Heart right ventricle (tissue), 16 donors: Measurements from ENCODE around the gene RGS16. TPM values are rescaled to one million over a fixed set of nuclear protein-coding genes. Genes with fewer than 3 reads are reported as not detected.
A peak's percentile ranks its signal among the peaks of the same experiment; 100 is the strongest.

Experiments
- ATAC-seq, 8 donors: fragments of 200-7000 bp; cut with Tn5 transposase; one replicate each; pipeline ENCODE4 v1.9.1; 2020; ENCODE audit warnings: mild to moderate bottlenecking in 8 of 8, moderate library complexity in 8 of 8, moderate number of reproducible peaks in 1 of 8
- DNase-seq, 2 donors: peaks; one replicate each; pipeline ENCODE4 v3.0.0-alpha.2; 2020
- H3K27ac ChIP-seq, 10 donors: fragments of 200-600 bp; sonication (generic) in 2 of 10; one replicate each; pipeline versions ENCODE4 v1.5.0 to v1.8.0; 2020 to 2022; ENCODE audit warnings: mild to moderate bottlenecking in 3 of 10
- H3K27me3 ChIP-seq, 7 donors: fragments of 200-600 bp; one replicate each; pipeline ENCODE4 v1.8.0; 2021 to 2022; ENCODE audit warnings: mild to moderate bottlenecking in 2 of 7
- H3K36me3 ChIP-seq, 9 donors: fragments of 200-600 bp; sonication (generic) in 1 of 9; one replicate each; pipeline versions ENCODE4 v1.5.0 to v1.8.0; 2020 to 2022; ENCODE audit warnings: mild to moderate bottlenecking in 2 of 9
- H3K4me1 ChIP-seq, 9 donors: fragments of 200-600 bp; sonication (generic) in 1 of 9; one replicate each; pipeline versions ENCODE4 v1.5.0 to v1.8.0; 2020 to 2022; ENCODE audit warnings: mild to moderate bottlenecking in 4 of 9
- H3K4me3 ChIP-seq, 10 donors: fragments of 200-600 bp; sonication (generic) in 2 of 10; one replicate each; pipeline versions ENCODE4 v1.5.0 to v1.8.0; 2020 to 2022; ENCODE audit warnings: mild to moderate bottlenecking in 7 of 10, moderate library complexity in 2 of 10
- H3K9me3 ChIP-seq, 11 donors: fragments of 200-600 bp in 10 of 11; sonication (generic) in 2 of 11; one replicate each; pipeline versions ENCODE4 v1.5.0 to v1.8.0; 2013 to 2022; ENCODE audit warnings: mild to moderate bottlenecking in 2 of 11, control low read depth in 1 of 11, moderate library complexity in 1 of 11
- CTCF ChIP-seq, 9 donors: fragments of 200-600 bp; sonication (generic) in 2 of 9; IDR thresholded peaks; one replicate each; pipeline versions ENCODE4 v1.5.0 to v1.8.0; 2021 to 2022; ENCODE audit warnings: antibody characterized with exemption in 9 of 9, mild to moderate bottlenecking in 5 of 9, moderate library complexity in 1 of 9
- WGBS, 2 donors: extraction: QIAGEN DNeasy Blood & Tissue Kit; methylation state at CpG; one replicate each; pipeline ENCODE4 v1.1.7; 2013; ENCODE audit warnings: inconsistent platforms in 1 of 2; 5-methylcytosine and 5-hydroxymethylcytosine counted together
- intact Hi-C, 10 donors: fragments of 100-400 bp; cut with DNase I; formaldehyde crosslinking; loops; one replicate each; pipeline versions ENCODE4 v1.11.1 to v1.14.2; 2022
- polyA plus RNA-seq, 2 donors: library from polyadenylated mRNA; stranded (reverse); fragments of 200-250 nt; gene quantifications; one replicate each; pipeline ENCODE4 v1.2.3, GENCODE V29; 2013
- total RNA-seq, 10 donors: library from RNA; stranded (reverse); fragmentation: NEBNext Ultra II Directional in 3 of 10; extraction: Animal tissue kit (Norgen Biotek cat#: 25700) in 3 of 10; gene quantifications; one replicate each; pipeline versions ENCODE4 v1.2.1 to v1.2.4, GENCODE V29; 2021 to 2023
- donor health status: Arrhythmogenic right ventricular cardiomyopathy.
- donor health status: ischemic (EF 13 %, LVEDD 7.1; RV severe dilation, severe dysfunction).
- donor health status: healthy with polysubstance abuse.
- donor health status: DM: no; HTN: yes; CAD: no.
- donor health status: DM: no; HTN: no; CAD: no.
- donor health status: ischemic (EF 25% LVEDD 6.9; RV normal size, moderate dysfunction).
- donor health status: ischemic (EF 25% LVEDD 5.7; RV mildly dilated, moderate dysfunction).
- donor health status: healthy.
- donor health status: DM: yes; HTN: yes; CAD: no.
- donor health status: Ischemic cardiomyopathy.
- donor health status: ischemic (EF 35%, LVEDD 5.7; RV mildly dilated, moderate dysfunction).
- donor health status: nonischemic (EF 11% LVEDD 7.7; RV severe dilation, severe dysfunction).
- donor health status: DM: yes; HTN: yes; CAD: no.
- donor health status: PGD.
- donor health status: ischemic (EF 29% LVEDD 5.4; RV normal size, mild dysfunction).
- donor health status: nonischemic (EF 23%, LVEDD 6.1; RV moderate dilation, normal function).

Gene RGS16
- total and polyA plus RNA-seq, 12 donors: 0.42 to 8.7 (median 2.3) TPM

- WGBS, 2 donors: 32 to 39% methylated on average over 4 of the region's 4 CpGs
- intact Hi-C loops: loop anchor here (5.0 to 10.0 kb wide), 4 partner anchors 148 to 513 kb away; no protein-coding TSS in a partner anchor
- DNase-seq: peak; percentile 48 to 72
Measured at GRCh38 chr1:182595641-182596240, 8.4 kb downstream of the RGS16 start.

GRCh38 chr1:182589931-182590330 is 14.3 kb downstream of the RGS16 start:
- no peaks in the 10 kb centered on the region for H3K27me3 ChIP-seq
- intact Hi-C loops: loop anchor here in 8 of 10 donors (5.0 to 10.0 kb wide), 3 partner anchors 143 to 505 kb away; no protein-coding TSS in a partner anchor
- DNase-seq (no peak), ATAC-seq (no peak)
- 94 to 97% methylated on average over 5 of the region's 5 CpGs for WGBS, 2 donors
- TF ChIP-seq CTCF (IDR thresholded peaks at IDR 0.05): no peak
- peak overlapping the region in 1 of 10 donors; percentile 86 for H3K27ac ChIP-seq
- H3K4me3 ChIP-seq: no peak overlapping the region
- peaks cover 0 to 38% (median 14%) of the 10 kb centered on the region in 9 donors for H3K4me1 ChIP-seq
- no peaks in the 10 kb centered on the region for H3K9me3 ChIP-seq
- H3K36me3 ChIP-seq: peaks cover 0 to 8% (median 0%) of the 10 kb centered on the region in 9 donors

More at GRCh38 chr1:182595641-182596240, 8.4 kb downstream of the RGS16 start:
- Histone ChIP-seq H3K27me3 (no peaks in the 10 kb centered on the region), H3K27ac (no peak overlapping the region), H3K4me1 (peaks cover 0 to 41% (median 7%) of the 10 kb centered on the region in 9 donors), H3K9me3 (no peaks in the 10 kb centered on the region), H3K4me3 (no peak overlapping the region), H3K36me3 (peaks cover 0 to 22% (median 0%) of the 10 kb centered on the region in 9 donors)
- peak; percentile 54 to 77 (median 72) for ATAC-seq
- TF ChIP-seq CTCF (IDR thresholded peaks at IDR 0.05): peak; percentile 63 to 92 (median 90)

DNA sequence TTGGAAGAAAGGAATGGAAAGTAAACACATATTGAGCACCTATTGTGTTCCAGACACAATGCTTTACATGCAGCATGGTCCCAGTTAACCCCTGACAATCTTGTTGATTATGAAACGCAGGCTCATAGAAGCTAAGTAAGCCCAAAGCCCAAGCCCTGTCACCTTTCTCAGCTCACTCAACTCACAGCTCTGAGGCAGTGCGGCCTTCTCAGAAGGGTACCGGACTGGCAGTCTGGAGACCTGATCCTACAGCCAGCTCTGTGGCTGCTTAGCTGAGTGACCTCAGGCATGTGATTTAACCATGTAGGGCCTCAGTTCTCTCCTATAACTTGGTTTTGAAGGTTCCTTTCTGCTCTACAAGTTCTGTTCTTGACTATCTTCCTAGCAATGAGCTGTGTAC is 14.7 kb downstream of the RGS16 start:
- Histone ChIP-seq H3K9me3 (no peaks in the 10 kb centered on the region), H3K4me3 (peak overlapping the region in 6 of 10 donors; percentile 59 to 84 (median 68)), H3K27ac (peak overlapping the region in 7 of 10 donors; percentile 83 to 99 (median 90)), H3K4me1 (peaks cover 4 to 42% (median 18%) of the 10 kb centered on the region in 9 donors), H3K36me3 (peaks cover 0 to 8% (median 0%) of the 10 kb centered on the region in 9 donors), H3K27me3 (no peaks in the 10 kb centered on the region)
- no peak for TF ChIP-seq CTCF (IDR thresholded peaks at IDR 0.05)
- peak in 1 of 8 donors; percentile 13 for ATAC-seq
- no peak for DNase-seq
- 81 to 91% methylated on average over 3 of the region's 3 CpGs for WGBS, 2 donors
- intact Hi-C loops: loop anchor here in 1 of 10 donors (5.0 kb wide), 1 partner anchor 142 kb away; no protein-coding TSS in a partner anchor

- H3K9me3 ChIP-seq: no peaks in the 10 kb centered on the region
- H3K36me3 ChIP-seq: peaks cover 0 to 12% (median 0%) of the 10 kb centered on the region in 9 donors
- peak; percentile 88 to 95 (median 94) for ATAC-seq
- H3K27me3 ChIP-seq: no peaks in the 10 kb centered on the region
- peak within 1 kb of the TSS; percentile 51 to 84 (median 68) for H3K4me3 ChIP-seq
- no peak for TF ChIP-seq CTCF (IDR thresholded peaks at IDR 0.05)
- H3K27ac ChIP-seq: peak within 1 kb of the TSS; percentile 68 to 99 (median 88)
- DNase-seq: peak; percentile 68 to 71
- WGBS, 2 donors: 11 to 14% methylated on average over 20 of the region's 20 CpGs
- intact Hi-C loops: loop anchor here in 1 of 10 donors (5.0 kb wide), 1 partner anchor 141 kb away; no protein-coding TSS in a partner anchor
- peaks cover 4 to 46% (median 22%) of the 10 kb centered on the region in 9 donors for H3K4me1 ChIP-seq
Measured at GRCh38 chr1:182588500-182589396, 15.4 kb downstream of the RGS16 start, which contains the start of gene RNASEL. Gene RNASEL, minus strand, starts transcription at chr1:182589256. Its CDS starts 2,450 bp downstream, at chr1:182586806.
